H9 (cell line): ENCODE data around the gene CDK17. TPM values are rescaled to one million over a fixed set of nuclear protein-coding genes. Genes with fewer than 3 reads are reported as not detected.

ENCODE experiments used
- DNase-seq: peaks from one replicate; pipeline ENCODE4 v3.0.0-alpha.2; 2017
- H2AFZ ChIP-seq: one replicate; pipeline ENCODE4 v1.6.1; 2013; ENCODE audit warnings: mild to moderate bottlenecking, low read length, control low read depth, moderate library complexity
- H2AK5ac ChIP-seq: 2 replicates; pipeline ENCODE4 v1.6.1; 2013; ENCODE audit warnings: low read length, control low read depth, mixed read lengths; ENCODE audit not compliant: insufficient read length
- H2BK120ac ChIP-seq: one replicate; pipeline ENCODE4 v1.6.1; 2013; ENCODE audit warnings: low read depth, mild to moderate bottlenecking, low read length, control low read depth, inconsistent platforms; ENCODE audit not compliant: poor library complexity, severe bottlenecking
- H2BK12ac ChIP-seq: 2 replicates; pipeline ENCODE4 v1.6.1; 2013; ENCODE audit warnings: low read length, control low read depth, mixed read lengths, low read depth; ENCODE audit not compliant: insufficient read length
- H2BK15ac ChIP-seq: 2 replicates; pipeline ENCODE4 v1.6.1; 2013; ENCODE audit warnings: low read depth, low read length, control low read depth
- H2BK20ac ChIP-seq: one replicate; pipeline ENCODE4 v1.6.1; 2013; ENCODE audit warnings: low read depth, mild to moderate bottlenecking, low read length, control low read depth, inconsistent platforms; ENCODE audit not compliant: poor library complexity, severe bottlenecking
- H2BK5ac ChIP-seq: 2 replicates; pipeline ENCODE4 v1.6.1; 2013; ENCODE audit warnings: low read length, control low read depth, mixed read lengths; ENCODE audit not compliant: insufficient read length
- H3K14ac ChIP-seq: 2 replicates; pipeline ENCODE4 v1.6.1; 2013; ENCODE audit warnings: low read length, control low read depth; ENCODE audit not compliant: insufficient read depth
- H3K18ac ChIP-seq: 2 replicates; pipeline ENCODE4 v1.6.1; 2013; ENCODE audit warnings: low read depth, mild to moderate bottlenecking, mixed read lengths, low read length, control low read depth; ENCODE audit not compliant: insufficient read length
- H3K23ac ChIP-seq: 2 replicates; pipeline ENCODE4 v1.6.1; 2013; ENCODE audit warnings: low read length, control low read depth, mixed read lengths, low read depth; ENCODE audit not compliant: insufficient read length
- H3K23me2 ChIP-seq: 2 replicates; pipeline ENCODE4 v1.6.1; 2013; ENCODE audit warnings: low read depth, mild to moderate bottlenecking, mixed read lengths, low read length, control low read depth; ENCODE audit not compliant: insufficient read length, poor library complexity, severe bottlenecking
- H3K27ac ChIP-seq: 2 replicates; pipeline ENCODE4 v1.5.1; 2013; ENCODE audit warnings: low read length, control low read depth, mixed read lengths, low read depth; ENCODE audit not compliant: insufficient read length
- H3K27me3 ChIP-seq: 2 replicates; pipeline ENCODE4 v1.6.1; 2013; ENCODE audit warnings: low read length, control low read depth, inconsistent platforms; ENCODE audit not compliant: insufficient read depth
- H3K4ac ChIP-seq: 2 replicates; pipeline ENCODE4 v1.6.1; 2013; ENCODE audit warnings: low read depth, mild to moderate bottlenecking, control low read depth, inconsistent platforms, low read length, moderate library complexity
- H3K4me1 ChIP-seq: 2 replicates; pipeline ENCODE4 v1.6.1; 2013; ENCODE audit warnings: low read length, control low read depth, inconsistent platforms; ENCODE audit not compliant: insufficient read depth
- H3K4me2 ChIP-seq: 2 replicates; pipeline ENCODE4 v1.6.1; 2013; ENCODE audit warnings: low read length, control low read depth, mixed read lengths; ENCODE audit not compliant: insufficient read length, insufficient read depth
- H3K56ac ChIP-seq: 2 replicates; pipeline ENCODE4 v1.6.1; 2013; ENCODE audit warnings: low read depth, mild to moderate bottlenecking, mixed read lengths, low read length, control low read depth; ENCODE audit not compliant: insufficient read length
- H3K79me1 ChIP-seq: 2 replicates; pipeline ENCODE4 v1.6.1; 2013; ENCODE audit warnings: low read depth, mild to moderate bottlenecking, moderate library complexity, low read length, control low read depth, inconsistent platforms; ENCODE audit not compliant: insufficient read depth, poor library complexity, severe bottlenecking
- H3K79me2 ChIP-seq: 2 replicates; pipeline ENCODE4 v1.6.1; 2013; ENCODE audit warnings: low read length, control low read depth, inconsistent platforms; ENCODE audit not compliant: insufficient read depth
- H3K9ac ChIP-seq: 2 replicates; pipeline ENCODE4 v1.6.1; 2013; ENCODE audit warnings: low read length, control low read depth, mixed read lengths; ENCODE audit not compliant: insufficient read length; ENCODE audit errors: extremely low read depth
- H3K9me3 ChIP-seq: one replicate; pipeline ENCODE4 v1.6.1; 2013; ENCODE audit warnings: low read depth, low read length, inconsistent platforms; ENCODE audit not compliant: control insufficient read depth
- H3T11ph ChIP-seq: one replicate; pipeline ENCODE4 v1.6.1; 2013; ENCODE audit warnings: mild to moderate bottlenecking, low read length, control low read depth, inconsistent platforms
- H4K20me1 ChIP-seq: one replicate; pipeline ENCODE4 v1.6.1; 2013; ENCODE audit not compliant: control insufficient read depth, insufficient read length, insufficient read depth
- H4K5ac ChIP-seq: 2 replicates; pipeline ENCODE4 v1.6.1; 2013; ENCODE audit warnings: low read depth, mild to moderate bottlenecking, mixed read lengths, low read length, control low read depth; ENCODE audit not compliant: insufficient read length
- H4K8ac ChIP-seq: replicated peaks from 2 replicates; pipeline ENCODE4 v1.6.1; 2013; ENCODE audit warnings: low read length, control low read depth, mixed read lengths, low read depth; ENCODE audit not compliant: insufficient read length
- H4K91ac ChIP-seq: 2 replicates; pipeline ENCODE4 v1.6.1; 2013; ENCODE audit warnings: low read depth, mild to moderate bottlenecking, moderate library complexity, mixed read lengths, low read length, control low read depth; ENCODE audit not compliant: insufficient read length
- H3K27ac Mint-ChIP-seq, 3 experiments: 2 replicates in 2 of 3; 3 replicates in 1 of 3; pipeline ENCODE4 v1.8.0; 2020 to 2021; ENCODE audit warnings: mixed read lengths in 3 of 3, mild to moderate bottlenecking in 1 of 3, moderate library complexity in 1 of 3
- H3K27me3 Mint-ChIP-seq: 2 replicates; pipeline ENCODE4 v1.8.0; 2021; ENCODE audit warnings: low read depth, mild to moderate bottlenecking, moderate library complexity, mixed read lengths
- H3K36me3 Mint-ChIP-seq, 3 experiments: 2 replicates in 2 of 3; 3 replicates in 1 of 3; pipeline ENCODE4 v1.8.0; 2020 to 2021; ENCODE audit warnings: low read depth in 3 of 3, mixed read lengths in 3 of 3; ENCODE audit not compliant: insufficient read depth in 1 of 3
- H3K4me1 Mint-ChIP-seq, 2 experiments: 2 replicates each; pipeline ENCODE4 v1.8.0; 2020; ENCODE audit warnings: mixed read lengths in 2 of 2
- H3K4me3 Mint-ChIP-seq, 2 experiments: 2 replicates in 1 of 2; 3 replicates in 1 of 2; pipeline ENCODE4 v1.8.0; 2020 to 2021; ENCODE audit warnings: mild to moderate bottlenecking in 2 of 2, mixed read lengths in 2 of 2, moderate library complexity in 1 of 2
- H3K9me3 Mint-ChIP-seq, 2 experiments: 2 replicates in 1 of 2; 3 replicates in 1 of 2; pipeline ENCODE4 v1.8.0; 2020; ENCODE audit warnings: mild to moderate bottlenecking in 2 of 2, mixed read lengths in 2 of 2, moderate library complexity in 1 of 2
- WGBS: extraction: QIAGEN DNeasy Blood & Tissue Kit; methylation state at CpG from one replicate; pipeline ENCODE4 v1.1.7; 2013; ENCODE audit warnings: missing lambda C conversion rate, low lambda C conversion rate, mixed read lengths; ENCODE audit not compliant: insufficient read length; ENCODE audit errors: extremely low coverage; 5-methylcytosine and 5-hydroxymethylcytosine counted together
- total RNA-seq: library from RNA; stranded (reverse); gene quantifications from 2 replicates; pipeline ENCODE4 v1.2.1, GENCODE V29; 2021
- TF ChIP-seq, protein P1 (sequence below): fragments of 200-600 bp; sonication (generic); conservative IDR thresholded peaks from 3 replicates; pipeline ENCODE4 v1.8.0; 2021; ENCODE audit warnings: antibody characterized with exemption, mild to moderate bottlenecking

Gene CDK17
- total RNA-seq, 1 experiment from 2014 or later = 28.8 TPM

DNA sequence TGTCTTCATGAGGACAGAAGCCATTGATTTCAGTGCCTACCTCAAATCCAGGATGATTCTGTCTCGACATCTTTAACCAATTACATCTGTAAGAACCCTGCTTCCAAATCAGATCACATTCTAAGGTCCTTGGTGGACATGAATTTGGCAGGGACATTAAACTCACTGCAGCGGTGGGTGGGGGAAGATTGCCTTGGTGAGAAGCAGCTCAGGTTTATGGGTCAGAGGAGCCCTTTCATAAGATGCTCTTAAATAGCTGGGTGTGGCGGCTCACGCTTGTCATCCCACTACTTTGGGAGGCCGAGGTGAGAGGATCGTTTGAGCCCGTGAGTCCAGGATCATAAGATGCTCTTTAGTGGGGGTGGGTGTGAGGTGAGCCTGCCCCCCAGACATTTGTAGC is 163.2 kb downstream of the CDK17 start:
- no peak overlapping the region for H3K4me3 Mint-ChIP-seq
- no peaks in the 10 kb centered on the region for H3K79me2 ChIP-seq

More for the DNA sequence above, 163.2 kb downstream of the CDK17 start:
- no peak for DNase-seq
- Histone ChIP-seq H3K4me1 (no peaks in the 10 kb centered on the region), H3T11ph (no peak overlapping the region), H3K27me3 (no peaks in the 10 kb centered on the region), H3K79me1 (no peaks in the 10 kb centered on the region), H2BK20ac (no peak overlapping the region), H3K4ac (no peak overlapping the region), H2BK15ac (no peak overlapping the region), H4K8ac (no peak overlapping the region), H3K23ac (no peak overlapping the region), H2BK120ac (no peak overlapping the region), H2AK5ac (no peak overlapping the region), H3K23me2 (peaks cover 3% of the 10 kb centered on the region), H3K9ac (no peak overlapping the region), H2BK5ac (no peak overlapping the region), H3K27ac (no peak overlapping the region), H4K91ac (no peak overlapping the region), H3K14ac (no peak overlapping the region), H3K9me3 (no peaks in the 10 kb centered on the region), H3K18ac (no peak overlapping the region), H4K20me1 (no peaks in the 10 kb centered on the region), H2AFZ (no peak overlapping the region), H3K4me2 (no peak overlapping the region), H4K5ac (no peak overlapping the region), H2BK12ac (no peak overlapping the region), H3K56ac (no peak overlapping the region)
- TF ChIP-seq, protein P1, sequence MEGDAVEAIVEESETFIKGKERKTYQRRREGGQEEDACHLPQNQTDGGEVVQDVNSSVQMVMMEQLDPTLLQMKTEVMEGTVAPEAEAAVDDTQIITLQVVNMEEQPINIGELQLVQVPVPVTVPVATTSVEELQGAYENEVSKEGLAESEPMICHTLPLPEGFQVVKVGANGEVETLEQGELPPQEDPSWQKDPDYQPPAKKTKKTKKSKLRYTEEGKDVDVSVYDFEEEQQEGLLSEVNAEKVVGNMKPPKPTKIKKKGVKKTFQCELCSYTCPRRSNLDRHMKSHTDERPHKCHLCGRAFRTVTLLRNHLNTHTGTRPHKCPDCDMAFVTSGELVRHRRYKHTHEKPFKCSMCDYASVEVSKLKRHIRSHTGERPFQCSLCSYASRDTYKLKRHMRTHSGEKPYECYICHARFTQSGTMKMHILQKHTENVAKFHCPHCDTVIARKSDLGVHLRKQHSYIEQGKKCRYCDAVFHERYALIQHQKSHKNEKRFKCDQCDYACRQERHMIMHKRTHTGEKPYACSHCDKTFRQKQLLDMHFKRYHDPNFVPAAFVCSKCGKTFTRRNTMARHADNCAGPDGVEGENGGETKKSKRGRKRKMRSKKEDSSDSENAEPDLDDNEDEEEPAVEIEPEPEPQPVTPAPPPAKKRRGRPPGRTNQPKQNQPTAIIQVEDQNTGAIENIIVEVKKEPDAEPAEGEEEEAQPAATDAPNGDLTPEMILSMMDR = no peak
- H3K4me1 Mint-ChIP-seq = peaks cover 7 to 12% of the 10 kb centered on the region in 2 experiments
- H3K36me3 Mint-ChIP-seq = no peaks in the 10 kb centered on the region
- H3K27ac Mint-ChIP-seq = no peak overlapping the region
- no peaks in the 10 kb centered on the region for H3K27me3 Mint-ChIP-seq
- H3K9me3 Mint-ChIP-seq = no peaks in the 10 kb centered on the region
- WGBS = no CpG with 5 or more reads among the region's 7 CpGs
